Suprapubic skin (tissue), 4 donors: Measurements from ENCODE around the gene ABCE1. TPM values are rescaled to one million over a fixed set of nuclear protein-coding genes. Genes with fewer than 3 reads are reported as not detected.
A peak's percentile ranks its signal among the peaks of the same experiment; 100 is the strongest.

ENCODE experiments used
- DNase-seq, 2 donors: peaks; one replicate each; pipeline ENCODE4 v3.0.0-alpha.2; 2019; ENCODE audit warnings: low spot score in 2 of 2
- H3K27ac ChIP-seq: fragments of 200-600 bp; sonication (generic); one replicate; pipeline ENCODE4 v1.5.1; 2019
- H3K27me3 ChIP-seq: fragments of 200-600 bp; sonication (generic); one replicate; pipeline ENCODE4 v1.5.1; 2019
- H3K36me3 ChIP-seq: fragments of 200-600 bp; sonication (generic); one replicate; pipeline ENCODE4 v1.5.1; 2019
- H3K4me1 ChIP-seq: fragments of 200-600 bp; sonication (generic); one replicate; pipeline ENCODE4 v1.5.1; 2019
- H3K4me3 ChIP-seq: fragments of 200-600 bp; sonication (generic); one replicate; pipeline ENCODE4 v1.5.1; 2019; ENCODE audit warnings: mild to moderate bottlenecking
- H3K9me3 ChIP-seq: fragments of 200-600 bp; sonication (generic); one replicate; pipeline ENCODE4 v1.5.1; 2019
- CTCF ChIP-seq, 2 donors: fragments of 200-600 bp in 1 of 2; fragments of 450-650 bp in 1 of 2; sonication (generic) in 1 of 2; IDR thresholded peaks; one replicate each; pipeline ENCODE4 v1.5.1; 2016 to 2019; ENCODE audit warnings: antibody characterized with exemption in 2 of 2, mild to moderate bottlenecking in 1 of 2, moderate library complexity in 1 of 2
- EP300 ChIP-seq: sonication (generic); formaldehyde crosslinking; IDR thresholded peaks from one replicate; pipeline ENCODE4 v1.6.1; 2017; ENCODE audit warnings: antibody characterized with exemption
- POLR2A ChIP-seq, 2 donors: fragments of 450-650 bp; IDR thresholded peaks; one replicate each; pipeline ENCODE4 v1.6.1; 2017; ENCODE audit warnings: antibody characterized with exemption in 2 of 2, mild to moderate bottlenecking in 2 of 2, moderate library complexity in 2 of 2
- POLR2AphosphoS5 ChIP-seq, 3 donors: sonication (generic); formaldehyde crosslinking; IDR thresholded peaks; one replicate each; pipeline ENCODE4 v1.6.1; 2017; ENCODE audit warnings: antibody characterized with exemption in 3 of 3
- WGBS: methylation state at CpG from one replicate; pipeline ENCODE4 v1.1.5; 2018; 5-methylcytosine and 5-hydroxymethylcytosine counted together
- total RNA-seq, 4 donors: library from RNA; depleted of rRNA; stranded (reverse); fragments of >200 nt; gene quantifications; one replicate each; pipeline ENCODE4 v1.1.0, GENCODE V29; 2016

ABCE1 gene
- total RNA-seq, 4 donors from 2014 or later: 70.6 to 87.5 (median 75.8) TPM

- Histone ChIP-seq H3K36me3 (no peaks in the 10 kb centered on the region), H3K9me3 (no peaks in the 10 kb centered on the region)
- TF ChIP-seq POLR2A (IDR thresholded peaks at IDR 0.05) (no peak), CTCF (IDR thresholded peaks at IDR 0.05) (no peak), POLR2AphosphoS5 (IDR thresholded peaks at IDR 0.05) (no peak), EP300 (no peak)
Measured at GRCh38 chr4:145058256-145058655, 39.9 kb upstream of the ABCE1 start.

GRCh38 chr4:145061318-145061920 is 36.7 kb upstream of the ABCE1 start:
- Histone ChIP-seq H3K9me3 (no peaks in the 10 kb centered on the region), H3K36me3 (no peaks in the 10 kb centered on the region), H3K4me1 (peaks cover 3% of the 10 kb centered on the region), H3K27ac (no peak overlapping the region), H3K27me3 (no peaks in the 10 kb centered on the region), H3K4me3 (no peak overlapping the region)
- no peak for DNase-seq
- TF ChIP-seq POLR2A (IDR thresholded peaks at IDR 0.05): no peak
- TF ChIP-seq CTCF (IDR thresholded peaks at IDR 0.05): peak in 1 of 2 donors; percentile 20
- TF ChIP-seq POLR2AphosphoS5 (IDR thresholded peaks at IDR 0.05): no peak
- no peak for TF ChIP-seq EP300
- WGBS: 63% methylated on average over 6 of the region's 6 CpGs

More at GRCh38 chr4:145058256-145058655, 39.9 kb upstream of the ABCE1 start:
- no peak overlapping the region for H3K27ac ChIP-seq
- H3K4me1 ChIP-seq: no peaks in the 10 kb centered on the region
- no peak for DNase-seq
- H3K27me3 ChIP-seq: no peaks in the 10 kb centered on the region
- H3K4me3 ChIP-seq: no peak overlapping the region

GRCh38 chr4:145066063-145066501 is 32.0 kb upstream of the ABCE1 start:
- H3K9me3 ChIP-seq: no peaks in the 10 kb centered on the region

GRCh38 chr4:145069361-145069760 is 28.8 kb upstream of the ABCE1 start:
- Histone ChIP-seq H3K9me3 (no peaks in the 10 kb centered on the region), H3K36me3 (no peaks in the 10 kb centered on the region), H3K4me1 (peaks cover 3% of the 10 kb centered on the region), H3K27ac (no peak overlapping the region), H3K27me3 (no peaks in the 10 kb centered on the region), H3K4me3 (no peak overlapping the region)
- no peak for DNase-seq
- TF ChIP-seq EP300 (no peak), POLR2AphosphoS5 (IDR thresholded peaks at IDR 0.05) (no peak), POLR2A (IDR thresholded peaks at IDR 0.05) (no peak), CTCF (IDR thresholded peaks at IDR 0.05) (no peak)
- 83% methylated on average over 3 of the region's 3 CpGs for WGBS

More at GRCh38 chr4:145066063-145066501, 32.0 kb upstream of the ABCE1 start:
- Histone ChIP-seq H3K4me3 (no peak overlapping the region), H3K27ac (no peak overlapping the region), H3K27me3 (no peaks in the 10 kb centered on the region), H3K4me1 (peaks cover 3% of the 10 kb centered on the region), H3K36me3 (no peaks in the 10 kb centered on the region)
- WGBS: 62% methylated on average over 2 of the region's 2 CpGs
- no peak for DNase-seq
- TF ChIP-seq POLR2A (IDR thresholded peaks at IDR 0.05) (no peak), POLR2AphosphoS5 (IDR thresholded peaks at IDR 0.05) (no peak), CTCF (IDR thresholded peaks at IDR 0.05) (no peak), EP300 (no peak)

GRCh38 chr4:145071560-145071959 is 26.6 kb upstream of the ABCE1 start:
- 96% methylated on average over 2 of the region's 2 CpGs for WGBS

More at GRCh38 chr4:145071560-145071959, 26.6 kb upstream of the ABCE1 start:
- Histone ChIP-seq H3K27ac (no peak overlapping the region), H3K9me3 (no peaks in the 10 kb centered on the region), H3K36me3 (peaks cover 4% of the 10 kb centered on the region), H3K27me3 (no peaks in the 10 kb centered on the region), H3K4me1 (no peaks in the 10 kb centered on the region), H3K4me3 (no peak overlapping the region)
- TF ChIP-seq CTCF (IDR thresholded peaks at IDR 0.05): no peak
- no peak for DNase-seq
